ENCODE measurements around the gene ERC2. TPM values are rescaled to one million over a fixed set of nuclear protein-coding genes. Genes with fewer than 3 reads are reported as not detected.

ERC2 gene
- total and polyA plus RNA-seq, 7 donors, result 0.52 to 5.7 (median 1.2) TPM; not detected in 2

GRCh38 chr3:55797775-55798174 lies 670.5 kb downstream of the ERC2 start:
- DNase-seq, result no peak
- Histone ChIP-seq H3K9me3 (no peaks in the 10 kb centered on the region), H3K36me3 (no peaks in the 10 kb centered on the region), H3K4me1 (no peaks in the 10 kb centered on the region), H3K4me3 (no peak overlapping the region), H3K27ac (no peak overlapping the region), H3K27me3 (no peaks in the 10 kb centered on the region)
- TF ChIP-seq POLR2A (IDR thresholded peaks at IDR 0.05), result no peak
- TF ChIP-seq POLR2AphosphoS5 (IDR thresholded peaks at IDR 0.05), result no peak
- TF ChIP-seq EP300 (IDR thresholded peaks at IDR 0.05), result no peak
- no peak for TF ChIP-seq CTCF (IDR thresholded peaks at IDR 0.05)
- 94 to 98% methylated on average over 1 of the region's 1 CpG for WGBS, 2 donors
- intact Hi-C loops (cut with DNase I), result no loop called here

GRCh38 chr3:55797084-55797483 lies 671.2 kb downstream of the ERC2 start:
- no peak overlapping the region for H3K27ac ChIP-seq
- 84 to 87% methylated on average over 1 of the region's 1 CpG for WGBS, 2 donors
- no peaks in the 10 kb centered on the region for H3K4me1 ChIP-seq
- no peak for DNase-seq
- no peaks in the 10 kb centered on the region for H3K36me3 ChIP-seq
- intact Hi-C loops (cut with DNase I), result no loop called here
- H3K9me3 ChIP-seq, result no peaks in the 10 kb centered on the region
- TF ChIP-seq POLR2AphosphoS5 (IDR thresholded peaks at IDR 0.05), result no peak
- TF ChIP-seq CTCF (IDR thresholded peaks at IDR 0.05), result no peak
- no peak for TF ChIP-seq POLR2A (IDR thresholded peaks at IDR 0.05)
- no peak for TF ChIP-seq EP300 (IDR thresholded peaks at IDR 0.05)
- H3K27me3 ChIP-seq, result no peaks in the 10 kb centered on the region
- no peak overlapping the region for H3K4me3 ChIP-seq

- DNase-seq, result no peak
- Histone ChIP-seq H3K27ac (no peak overlapping the region), H3K36me3 (no peaks in the 10 kb centered on the region), H3K4me3 (no peak overlapping the region), H3K9me3 (no peaks in the 10 kb centered on the region), H3K4me1 (no peaks in the 10 kb centered on the region), H3K27me3 (no peaks in the 10 kb centered on the region)
- TF ChIP-seq EP300 (IDR thresholded peaks at IDR 0.05) (no peak), POLR2A (IDR thresholded peaks at IDR 0.05) (no peak), CTCF (IDR thresholded peaks at IDR 0.05) (no peak), POLR2AphosphoS5 (IDR thresholded peaks at IDR 0.05) (no peak)
- intact Hi-C loops (cut with DNase I), result no loop called here
- 70 to 74% methylated on average over 5 of the region's 5 CpGs for WGBS, 2 donors
Measured at GRCh38 chr3:55796533-55796932, 671.7 kb downstream of the ERC2 start.

GRCh38 chr3:55795746-55796145 lies 672.5 kb downstream of the ERC2 start:
- TF ChIP-seq POLR2AphosphoS5 (IDR thresholded peaks at IDR 0.05) (no peak), CTCF (IDR thresholded peaks at IDR 0.05) (no peak), POLR2A (IDR thresholded peaks at IDR 0.05) (no peak)
- H3K4me3 ChIP-seq, result no peak overlapping the region
- no peaks in the 10 kb centered on the region for H3K36me3 ChIP-seq
- no peaks in the 10 kb centered on the region for H3K4me1 ChIP-seq
- no peak overlapping the region for H3K27ac ChIP-seq
- no peaks in the 10 kb centered on the region for H3K9me3 ChIP-seq
- 92 to 95% methylated on average over 1 of the region's 1 CpG for WGBS, 2 donors
- intact Hi-C loops (cut with DNase I), result no loop called here
- no peak for DNase-seq
- no peaks in the 10 kb centered on the region for H3K27me3 ChIP-seq

GRCh38 chr3:55795296-55795695 lies 673.0 kb downstream of the ERC2 start:
- Histone ChIP-seq H3K27ac (no peak overlapping the region), H3K36me3 (no peaks in the 10 kb centered on the region), H3K9me3 (no peaks in the 10 kb centered on the region), H3K4me1 (no peaks in the 10 kb centered on the region), H3K27me3 (no peaks in the 10 kb centered on the region), H3K4me3 (no peak overlapping the region)
- intact Hi-C loops (cut with DNase I), result no loop called here
- DNase-seq, result no peak
- no peak for TF ChIP-seq POLR2A (IDR thresholded peaks at IDR 0.05)
- TF ChIP-seq POLR2AphosphoS5 (IDR thresholded peaks at IDR 0.05), result no peak
- TF ChIP-seq CTCF (IDR thresholded peaks at IDR 0.05), result no peak
- no peak for TF ChIP-seq EP300 (IDR thresholded peaks at IDR 0.05)
- 68 to 82% methylated on average over 6 of the region's 6 CpGs for WGBS, 2 donors
